GM23338 (cell line): ENCODE measurements around the gene ADGRV1. TPM values are rescaled to one million over a fixed set of nuclear protein-coding genes. Genes with fewer than 3 reads are reported as not detected.
A peak's percentile ranks its signal among the peaks of the same experiment; 100 is the strongest.

Experiments used
- ATAC-seq: fragments of 200-7000 bp; cut with Tn5 transposase; 3 replicates; pipeline ENCODE4 v1.9.1; 2020
- DNase-seq: peaks from one replicate; pipeline ENCODE4 v3.0.0-alpha.2; 2015; ENCODE audit warnings: low spot score
- H2AFZ ChIP-seq: fragments of 200-600 bp; sonication (generic); 2 replicates; pipeline ENCODE4 v1.8.0; 2016; ENCODE audit warnings: antibody characterized with exemption, mild to moderate bottlenecking, moderate library complexity
- H3F3A ChIP-seq: fragments of 200-600 bp; sonication (generic); replicated peaks from 2 replicates; pipeline ENCODE4 v1.8.0; 2017; ENCODE audit warnings: antibody characterized with exemption, mixed run types, low read depth
- H3K27ac ChIP-seq: fragments of 200-600 bp; sonication (generic); 2 replicates; pipeline ENCODE4 v1.6.1; 2016; ENCODE audit warnings: low read depth
- H3K27me3 ChIP-seq: fragments of 200-600 bp; sonication (generic); 2 replicates; pipeline ENCODE4 v1.8.0; 2016; ENCODE audit warnings: mild to moderate bottlenecking, mixed run types, moderate library complexity; ENCODE audit not compliant: insufficient read depth
- H3K36me3 ChIP-seq: fragments of 200-600 bp; sonication (generic); 2 replicates; pipeline ENCODE4 v1.8.0; 2016; ENCODE audit warnings: mild to moderate bottlenecking; ENCODE audit not compliant: insufficient read depth
- H3K4me1 ChIP-seq: fragments of 200-600 bp; sonication (generic); 2 replicates; pipeline ENCODE4 v1.8.0; 2016; ENCODE audit warnings: mild to moderate bottlenecking, moderate library complexity; ENCODE audit not compliant: insufficient read depth
- H3K4me2 ChIP-seq: fragments of 200-600 bp; sonication (generic); 2 replicates; pipeline ENCODE4 v1.7.1; 2017; ENCODE audit warnings: mixed run types
- H3K4me3 ChIP-seq: fragments of 200-600 bp; sonication (generic); 2 replicates; pipeline ENCODE4 v1.6.1; 2016; ENCODE audit warnings: mixed run types
- H3K79me2 ChIP-seq: fragments of 200-600 bp; sonication (generic); replicated peaks from 2 replicates; pipeline ENCODE4 v1.8.0; 2017; ENCODE audit warnings: mild to moderate bottlenecking; ENCODE audit not compliant: insufficient read depth
- H3K9me2 ChIP-seq: fragments of 200-600 bp; sonication (generic); 2 replicates; pipeline ENCODE4 v1.8.0; 2017; ENCODE audit not compliant: insufficient read depth
- H4K20me1 ChIP-seq: fragments of 200-600 bp; sonication (generic); replicated peaks from 2 replicates; pipeline ENCODE4 v1.8.0; 2017; ENCODE audit warnings: mild to moderate bottlenecking; ENCODE audit not compliant: insufficient read depth
- H3K27ac Mint-ChIP-seq: 2 replicates; pipeline ENCODE4 v1.8.0; 2020; ENCODE audit warnings: inconsistent platforms, mild to moderate bottlenecking, moderate library complexity, mixed read lengths
- H3K27me3 Mint-ChIP-seq: 3 replicates; pipeline ENCODE4 v1.8.0; 2022; ENCODE audit warnings: low read depth, mild to moderate bottlenecking, moderate library complexity, mixed read lengths, inconsistent platforms; ENCODE audit not compliant: insufficient read depth, poor library complexity
- H3K36me3 Mint-ChIP-seq: 3 replicates; pipeline ENCODE4 v1.8.0; 2021; ENCODE audit warnings: low read depth, mild to moderate bottlenecking, inconsistent platforms, moderate library complexity, mixed read lengths
- H3K4me1 Mint-ChIP-seq: 3 replicates; pipeline ENCODE4 v1.8.0; 2020; ENCODE audit warnings: mild to moderate bottlenecking, inconsistent platforms, mixed read lengths
- H3K4me3 Mint-ChIP-seq: 3 replicates; pipeline ENCODE4 v1.8.0; 2021; ENCODE audit warnings: moderate library complexity, mild to moderate bottlenecking, inconsistent platforms, mixed read lengths
- H3K9me3 Mint-ChIP-seq: 3 replicates; pipeline ENCODE4 v1.8.0; 2020; ENCODE audit warnings: moderate library complexity, mild to moderate bottlenecking, inconsistent platforms, mixed read lengths
- CREB1 ChIP-seq: fragments of 250-450 bp; sonication (Bioruptor Pico); IDR thresholded peaks from 2 replicates; pipeline ENCODE4 v1.5.0; 2020; ENCODE audit warnings: low read depth, mild to moderate bottlenecking, moderate library complexity
- CTCF ChIP-seq, 2 experiments: fragments of 200-600 bp in 1 of 2; sonication (generic) in 1 of 2; conservative IDR thresholded peaks; 2 replicates each; pipeline versions ENCODE4 v1.5.1 to v1.6.1; 2016 to 2017; ENCODE audit warnings: antibody characterized with exemption in 2 of 2, low read depth in 2 of 2, mild to moderate bottlenecking in 2 of 2, moderate library complexity in 1 of 2
- ETS1 ChIP-seq: IDR thresholded peaks from 2 replicates; pipeline ENCODE4 v1.6.1; 2016; ENCODE audit warnings: antibody characterized with exemption
- EZH2 ChIP-seq: fragments of 200-600 bp; sonication (generic); IDR thresholded peaks from one replicate; pipeline ENCODE4 v1.8.0; 2017; ENCODE audit warnings: antibody characterized with exemption, mild to moderate bottlenecking, low read depth; ENCODE audit not compliant: unreplicated experiment
- EZH2phosphoT487 ChIP-seq: fragments of 200-600 bp; sonication (generic); IDR thresholded peaks from one replicate; pipeline ENCODE4 v1.8.1; 2018; ENCODE audit warnings: antibody characterized with exemption; ENCODE audit not compliant: unreplicated experiment
- JUNB ChIP-seq: IDR thresholded peaks from one replicate; pipeline ENCODE4 v1.6.1; 2016; ENCODE audit warnings: antibody characterized with exemption; ENCODE audit not compliant: unreplicated experiment
- NANOG ChIP-seq: IDR thresholded peaks from 2 replicates; pipeline ENCODE4 v1.6.1; 2016; ENCODE audit warnings: antibody characterized with exemption, borderline replicate concordance
- POLR2AphosphoS5 ChIP-seq: IDR thresholded peaks from 2 replicates; pipeline ENCODE4 v1.6.1; 2016; ENCODE audit warnings: antibody characterized with exemption, low read depth
- REST ChIP-seq: IDR thresholded peaks from one replicate; pipeline ENCODE4 v1.6.1; 2018; ENCODE audit warnings: antibody characterized with exemption; ENCODE audit not compliant: unreplicated experiment
- STAT1 ChIP-seq: IDR thresholded peaks from one replicate; pipeline ENCODE4 v1.6.1; 2016; ENCODE audit warnings: antibody characterized with exemption; ENCODE audit not compliant: unreplicated experiment
- ZNF114 ChIP-seq: fragments of 250-450 bp; sonication (Bioruptor Pico); IDR thresholded peaks from 2 replicates; pipeline ENCODE4 v1.5.0; 2020; ENCODE audit warnings: mild to moderate bottlenecking, moderate library complexity
- ZNF331 ChIP-seq: fragments of 250-450 bp; sonication (Bioruptor Pico); IDR thresholded peaks from 2 replicates; pipeline ENCODE4 v1.5.0; 2020; ENCODE audit warnings: low read depth, mild to moderate bottlenecking, moderate library complexity
- ZNF462 ChIP-seq: fragments of 250-450 bp; sonication (Bioruptor Pico); IDR thresholded peaks from 2 replicates; pipeline ENCODE4 v1.5.0; 2020; ENCODE audit warnings: mild to moderate bottlenecking, moderate library complexity
- polyA plus RNA-seq: library from polyadenylated mRNA; unstranded; fragments of >200 nt; fragmentation: Nextera tagmentation; extraction: Ambion mirVana; gene quantifications from 2 replicates; pipeline ENCODE4 v1.2.1, GENCODE V29; 2016
- total RNA-seq: library from RNA; depleted of rRNA; stranded (reverse); fragments of >200 nt; shearing (Covaris generic); gene quantifications from 2 replicates; pipeline ENCODE4 v1.2.3, GENCODE V29; 2014

ADGRV1 gene
- total and polyA plus RNA-seq, 2 experiments from 2014 or later, result 46.1 to 149 TPM

- no peak overlapping the region for H2AFZ ChIP-seq
- no peaks in the 10 kb centered on the region for H3K27me3 Mint-ChIP-seq
- H3K4me1 ChIP-seq, result no peaks in the 10 kb centered on the region
- H3K4me2 ChIP-seq, result no peak overlapping the region
- H3K9me3 Mint-ChIP-seq, result no peaks in the 10 kb centered on the region
- TF ChIP-seq CREB1 (CRISPR knock-in tag), result no peak
- TF ChIP-seq POLR2AphosphoS5, result no peak
- no peak for TF ChIP-seq EZH2phosphoT487
- TF ChIP-seq EZH2, result no peak
- no peak for TF ChIP-seq REST
- TF ChIP-seq JUNB, result no peak
- TF ChIP-seq ZNF462 (CRISPR knock-in tag), result no peak
- TF ChIP-seq STAT1, result no peak
- no peak for TF ChIP-seq CTCF (conservative IDR thresholded peaks at IDR 0.05; ENCODE audit: low read depth in 2 of 2)
- TF ChIP-seq ZNF331 (CRISPR knock-in tag), result no peak
- no peak for TF ChIP-seq NANOG
- TF ChIP-seq ETS1, result no peak
- no peak for TF ChIP-seq ZNF114 (CRISPR knock-in tag)
- DNase-seq (no peak), ATAC-seq (peak; percentile 48)
- H3K36me3 Mint-ChIP-seq, result no peaks in the 10 kb centered on the region
- no peaks in the 10 kb centered on the region for H3F3A ChIP-seq
- H3K4me3 ChIP-seq, result no peak overlapping the region
- no peaks in the 10 kb centered on the region for H3K79me2 ChIP-seq
- peaks cover 4% of the 10 kb centered on the region; the same call in 2 of the 3 replicates for H3K4me1 Mint-ChIP-seq
- no peak overlapping the region for H3K27ac ChIP-seq
- no peak overlapping the region; the same call in 1 of the 2 replicates for H3K27ac Mint-ChIP-seq
- no peak overlapping the region for H3K4me3 Mint-ChIP-seq
- no peaks in the 10 kb centered on the region for H3K27me3 ChIP-seq
- 0 out of 2 replicates have a peak, but pooled peaks cover 2% of the 10 kb centered on the region for H4K20me1 ChIP-seq
- H3K36me3 ChIP-seq, result no peaks in the 10 kb centered on the region
- no peaks in the 10 kb centered on the region for H3K9me2 ChIP-seq
Observed at GRCh38 chr5:91119981-91120850, 561.6 kb downstream of the ADGRV1 start.
